WTC11 (cell line): Measurements from ENCODE around the gene TSPAN4. TPM values are rescaled to one million over a fixed set of nuclear protein-coding genes. Genes with fewer than 3 reads are reported as not detected.

Experiments used
- ATF1 ChIP-seq: sonication (generic); formaldehyde crosslinking; IDR thresholded peaks from 2 replicates; pipeline ENCODE4 v1.8.1; 2023; ENCODE audit warnings: mild to moderate bottlenecking, moderate library complexity, missing genetic modification reagents
- ATF2 ChIP-seq: sonication (generic); formaldehyde crosslinking; IDR thresholded peaks from 2 replicates; pipeline ENCODE4 v1.8.1; 2022; ENCODE audit warnings: low read depth, missing genetic modification reagents, borderline replicate concordance
- ATF3 ChIP-seq: sonication (generic); formaldehyde crosslinking; conservative IDR thresholded peaks from 2 replicates; pipeline ENCODE4 v1.8.1; 2022; ENCODE audit warnings: mild to moderate bottlenecking, missing genetic modification reagents
- CREM ChIP-seq: sonication (generic); formaldehyde crosslinking; IDR thresholded peaks from 2 replicates; pipeline ENCODE4 v1.8.1; 2022; ENCODE audit warnings: mild to moderate bottlenecking, missing genetic modification reagents, moderate library complexity
- CTCF ChIP-seq: fragments of 200-600 bp; IDR thresholded peaks from 2 replicates; pipeline ENCODE4 v1.8.0; 2022; ENCODE audit warnings: antibody characterized with exemption
- E2F4 ChIP-seq: sonication (generic); formaldehyde crosslinking; IDR thresholded peaks from 2 replicates; pipeline ENCODE4 v1.8.1; 2022; ENCODE audit warnings: low read depth, mild to moderate bottlenecking, moderate library complexity, missing genetic modification reagents, borderline replicate concordance
- E2F5 ChIP-seq: sonication (generic); formaldehyde crosslinking; IDR thresholded peaks from 2 replicates; pipeline ENCODE4 v1.8.1; 2022; ENCODE audit warnings: mild to moderate bottlenecking, moderate library complexity, missing genetic modification reagents
- ELF4 ChIP-seq: sonication (generic); formaldehyde crosslinking; IDR thresholded peaks from 2 replicates; pipeline ENCODE4 v1.8.1; 2022; ENCODE audit warnings: low read depth, mild to moderate bottlenecking, moderate library complexity, missing genetic modification reagents
- FOXK1 ChIP-seq: sonication (generic); formaldehyde crosslinking; IDR thresholded peaks from 2 replicates; pipeline ENCODE4 v1.8.0; 2022; ENCODE audit warnings: mild to moderate bottlenecking, moderate library complexity, missing genetic modification reagents
- FOXP1 ChIP-seq: sonication (generic); formaldehyde crosslinking; IDR thresholded peaks from 2 replicates; pipeline ENCODE4 v1.8.0; 2022; ENCODE audit warnings: missing genetic modification reagents, mild to moderate bottlenecking, moderate library complexity, borderline replicate concordance
- GABPB1 ChIP-seq: sonication (generic); formaldehyde crosslinking; IDR thresholded peaks from 2 replicates; pipeline ENCODE4 v1.8.1; 2023; ENCODE audit warnings: mild to moderate bottlenecking, missing genetic modification reagents
- IRF1 ChIP-seq: sonication (generic); formaldehyde crosslinking; IDR thresholded peaks from 2 replicates; pipeline ENCODE4 v1.8.0; 2023; ENCODE audit warnings: missing genetic modification reagents
- IRF2 ChIP-seq: sonication (generic); formaldehyde crosslinking; IDR thresholded peaks from 2 replicates; pipeline ENCODE4 v1.8.0; 2022; ENCODE audit warnings: low read depth, missing genetic modification reagents, borderline replicate concordance
- MAX ChIP-seq: sonication (generic); formaldehyde crosslinking; IDR thresholded peaks from 2 replicates; pipeline ENCODE4 v1.8.0; 2022; ENCODE audit warnings: mild to moderate bottlenecking, missing genetic modification reagents
- MYBL2 ChIP-seq: sonication (generic); formaldehyde crosslinking; IDR thresholded peaks from 2 replicates; pipeline ENCODE4 v1.8.1; 2023; ENCODE audit warnings: mild to moderate bottlenecking, moderate library complexity, missing genetic modification reagents
- NR2C2 ChIP-seq: sonication (generic); formaldehyde crosslinking; IDR thresholded peaks from 2 replicates; pipeline ENCODE4 v1.8.0; 2022; ENCODE audit warnings: mild to moderate bottlenecking, missing genetic modification reagents
- NR3C1 ChIP-seq: sonication (generic); formaldehyde crosslinking; conservative IDR thresholded peaks from 2 replicates; pipeline ENCODE4 v1.8.1; 2023; ENCODE audit warnings: low read depth, mild to moderate bottlenecking, missing genetic modification reagents
- PREB ChIP-seq: sonication (generic); formaldehyde crosslinking; IDR thresholded peaks from 2 replicates; pipeline ENCODE4 v1.8.1; 2022; ENCODE audit warnings: mild to moderate bottlenecking, missing genetic modification reagents, moderate library complexity, borderline replicate concordance
- TEAD1 ChIP-seq: sonication (generic); formaldehyde crosslinking; IDR thresholded peaks from 2 replicates; pipeline ENCODE4 v1.8.0; 2022; ENCODE audit warnings: mild to moderate bottlenecking, missing genetic modification reagents
- USF1 ChIP-seq: sonication (generic); formaldehyde crosslinking; IDR thresholded peaks from 2 replicates; pipeline ENCODE4 v1.8.0; 2022; ENCODE audit warnings: mild to moderate bottlenecking, missing genetic modification reagents
- ZBTB43 ChIP-seq: sonication (generic); formaldehyde crosslinking; IDR thresholded peaks from 2 replicates; pipeline ENCODE4 v1.8.1; 2023; ENCODE audit warnings: mild to moderate bottlenecking, missing genetic modification reagents
- ZNF138 ChIP-seq: sonication (generic); formaldehyde crosslinking; conservative IDR thresholded peaks from 2 replicates; pipeline ENCODE4 v1.8.1; 2022; ENCODE audit warnings: mild to moderate bottlenecking, moderate library complexity, missing genetic modification reagents
- ZNF281 ChIP-seq: sonication (generic); formaldehyde crosslinking; IDR thresholded peaks from 2 replicates; pipeline ENCODE4 v1.8.0; 2023; ENCODE audit warnings: mild to moderate bottlenecking, missing genetic modification reagents
- total RNA-seq: library from RNA; stranded (reverse); gene quantifications from 3 replicates; pipeline ENCODE4 v1.2.3, GENCODE V29; 2021

The TSPAN4 gene
- total RNA-seq, 1 experiment from 2014 or later = 94.3 TPM

GRCh38 chr11:809287-810039 is 33.2 kb upstream of the TSPAN4 start, which contains the start of gene RPLP2 (continued):
- TF ChIP-seq ZBTB43 (CRISPR knock-in tag) (0 out of 2 replicates have a peak, but pooled peaks have one; percentile 81), IRF2 (CRISPR knock-in tag) (0 out of 2 replicates have a peak, but pooled peaks have one; percentile 41), E2F4 (0 out of 2 replicates have a peak, but pooled peaks have one; percentile 77), GABPB1 (CRISPR knock-in tag) (peak; percentile 90), ELF4 (no peak), NR3C1 (CRISPR knock-in tag) (no peak), USF1 (CRISPR knock-in tag) (0 out of 2 replicates have a peak, but pooled peaks have one; percentile 16), ATF2 (0 out of 2 replicates have a peak, but pooled peaks have one; percentile 41), PREB (no peak), TEAD1 (CRISPR knock-in tag) (0 out of 2 replicates have a peak, but pooled peaks have one; percentile 65), FOXK1 (CRISPR knock-in tag) (peak; percentile 62; the same call in 1 of the 2 replicates), MAX (CRISPR knock-in tag) (peak; percentile 92), NR2C2 (CRISPR knock-in tag) (0 out of 2 replicates have a peak, but pooled peaks have one; percentile 55), IRF1 (CRISPR knock-in tag) (no peak), ZNF138 (no peak), E2F5 (CRISPR knock-in tag) (0 out of 2 replicates have a peak, but pooled peaks have one; percentile 32), ATF3 (CRISPR knock-in tag) (no peak), ATF1 (no peak; the same call in 1 of the 2 replicates), MYBL2 (CRISPR knock-in tag) (peak; percentile 87), ZNF281 (CRISPR knock-in tag) (peak; percentile 43), FOXP1 (CRISPR knock-in tag) (peak; percentile 90), CREM (CRISPR knock-in tag) (peak; percentile 91), CTCF (no peak)
